Astrocyte (in vitro differentiated cells and primary cell): ENCODE data around the gene SPDYE6.

Experiments
- EZH2 ChIP-seq: IDR thresholded peaks from 2 replicates; pipeline ENCODE4 v1.6.1; 2012; ENCODE audit warnings: mild to moderate bottlenecking, low read length, inconsistent platforms; ENCODE audit not compliant: insufficient read depth
- TF ChIP-seq, protein P1 (sequence below): IDR thresholded peaks from 2 replicates; pipeline ENCODE4 v1.5.1; 2011; ENCODE audit warnings: low read depth, mild to moderate bottlenecking, inconsistent platforms, low read length, moderate library complexity; ENCODE audit not compliant: insufficient read depth

DNA sequence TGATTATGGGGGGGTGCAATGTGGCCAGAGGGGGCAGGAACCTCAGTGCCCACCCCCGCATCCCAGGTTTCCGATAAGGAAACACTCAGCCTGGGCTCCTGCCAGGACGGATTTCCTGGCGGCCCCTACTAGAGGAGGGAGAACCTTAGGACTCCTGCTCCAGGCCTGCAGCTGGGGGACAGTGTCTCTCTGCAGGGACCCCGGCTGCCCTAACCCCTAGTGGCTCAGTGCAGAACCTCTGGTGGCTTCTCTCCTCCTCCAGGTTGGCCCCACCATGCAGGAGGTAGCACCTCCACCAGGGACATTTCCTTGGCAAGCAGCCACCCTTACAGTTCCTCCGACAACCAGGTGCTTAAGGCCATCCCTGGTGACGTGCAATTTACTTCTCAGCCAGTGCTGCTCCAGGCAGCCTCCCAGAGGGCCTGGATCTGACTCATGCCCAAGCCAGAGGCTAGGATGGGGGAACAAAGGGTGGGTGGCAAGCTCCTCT lies 37.7 kb downstream of the SPDYE6 start:
- TF ChIP-seq, protein P1, sequence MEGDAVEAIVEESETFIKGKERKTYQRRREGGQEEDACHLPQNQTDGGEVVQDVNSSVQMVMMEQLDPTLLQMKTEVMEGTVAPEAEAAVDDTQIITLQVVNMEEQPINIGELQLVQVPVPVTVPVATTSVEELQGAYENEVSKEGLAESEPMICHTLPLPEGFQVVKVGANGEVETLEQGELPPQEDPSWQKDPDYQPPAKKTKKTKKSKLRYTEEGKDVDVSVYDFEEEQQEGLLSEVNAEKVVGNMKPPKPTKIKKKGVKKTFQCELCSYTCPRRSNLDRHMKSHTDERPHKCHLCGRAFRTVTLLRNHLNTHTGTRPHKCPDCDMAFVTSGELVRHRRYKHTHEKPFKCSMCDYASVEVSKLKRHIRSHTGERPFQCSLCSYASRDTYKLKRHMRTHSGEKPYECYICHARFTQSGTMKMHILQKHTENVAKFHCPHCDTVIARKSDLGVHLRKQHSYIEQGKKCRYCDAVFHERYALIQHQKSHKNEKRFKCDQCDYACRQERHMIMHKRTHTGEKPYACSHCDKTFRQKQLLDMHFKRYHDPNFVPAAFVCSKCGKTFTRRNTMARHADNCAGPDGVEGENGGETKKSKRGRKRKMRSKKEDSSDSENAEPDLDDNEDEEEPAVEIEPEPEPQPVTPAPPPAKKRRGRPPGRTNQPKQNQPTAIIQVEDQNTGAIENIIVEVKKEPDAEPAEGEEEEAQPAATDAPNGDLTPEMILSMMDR: no peak
- no peak for TF ChIP-seq EZH2
